Mammary epithelial cell (primary cell): Measurements from ENCODE around the gene GRIN2A.

Experiments used
- CTCF ChIP-seq, 2 donors: IDR thresholded peaks in 1 of 2; conservative IDR thresholded peaks in 1 of 2; 2 replicates each; pipeline ENCODE4 v1.5.1; 2011 to 2012; ENCODE audit warnings: inconsistent platforms in 2 of 2, low read length in 2 of 2, mild to moderate bottlenecking in 2 of 2, control low read depth in 1 of 2, low read depth in 1 of 2; ENCODE audit not compliant: insufficient read depth in 1 of 2; ENCODE audit errors: extremely low read depth in 1 of 2
- EZH2 ChIP-seq: IDR thresholded peaks from 2 replicates; pipeline ENCODE4 v1.6.1; 2012; ENCODE audit warnings: low read length, inconsistent platforms, borderline replicate concordance

- no peak for TF ChIP-seq CTCF (conservative IDR thresholded peaks at IDR 0.05 in 1 of 2, IDR thresholded peaks at IDR 0.05 in 1 of 2; ENCODE audit: extremely low read depth in 1 of 2, insufficient read depth in 1 of 2, low read depth in 1 of 2, low read length in 2 of 2)
- TF ChIP-seq EZH2: no peak
Observed at GRCh38 chr16:9843424-9844018, 338.7 kb downstream of the GRIN2A start.
